K562 (cell line): ENCODE measurements around the gene PRKG1. TPM values are rescaled to one million over a fixed set of nuclear protein-coding genes. Genes with fewer than 3 reads are reported as not detected.

Experiments
- ATAC-seq: fragments of 200-7000 bp; cut with Tn5 transposase; 3 replicates; pipeline ENCODE4 v1.9.1; 2020; ENCODE audit warnings: moderate library complexity
- BruUV-seq: library from RNA; stranded (reverse); fragments of 400-500 nt; replicated peaks from 2 replicates; lab custom pipeline; 2021; lab: Mats Ljungman, UMichigan
- CTCF ChIA-PET: fragments of 300-600 bp; formaldehyde crosslinking; extraction: SDS; loops from one replicate; lab custom pipeline; 2021; ENCODE audit warnings: low intra/inter-chr PET ratio; lab: Yijun Ruan, JAX
- POLR2A ChIA-PET: fragments of 300-600, 350-650 bp; sonication (Branson Sonifier 250); formaldehyde crosslinking; extraction: SDS; loops from one replicate; lab custom pipeline; 2021; ENCODE audit warnings: antibody characterized with exemption, inconsistent platforms; lab: Yijun Ruan, JAX
- DNase-seq, 4 experiments: peaks; one replicate each; pipeline versions ENCODE4 v3.0.0 to v3.0.0-alpha.2; 2011 to 2018; ENCODE audit warnings: low spot score in 3 of 4, mixed read lengths in 3 of 4; ENCODE audit errors: extremely low read depth in 1 of 4
- FAIRE-seq: peaks from 2 replicates; lab custom pipeline; 2011; peaks lifted over from hg19 to GRCh38; lab: Jason Lieb, UNC
- H2AFZ ChIP-seq: 2 replicates; pipeline ENCODE4 v1.6.0; 2011; ENCODE audit warnings: low read depth, low read length, control low read depth, inconsistent platforms
- H3K27ac ChIP-seq: fragments of 200-600 bp; 3 replicates; pipeline ENCODE4 v1.8.0; 2011; ENCODE audit warnings: low read depth, mild to moderate bottlenecking, control low read depth, inconsistent platforms, low read length, moderate library complexity, mixed read lengths; ENCODE audit errors: extremely low read depth
- H3K27me3 ChIP-seq, 2 experiments: fragments of 300-600 bp in 1 of 2; 2 replicates in 1 of 2; 3 replicates in 1 of 2; pipeline versions ENCODE4 v1.6.0 to v1.8.0; 2011; ENCODE audit warnings: inconsistent platforms in 2 of 2, low read length in 2 of 2, mild to moderate bottlenecking in 1 of 2, mixed read lengths in 1 of 2, moderate library complexity in 1 of 2; ENCODE audit not compliant: control insufficient read depth in 2 of 2, insufficient read depth in 2 of 2
- H3K36me3 ChIP-seq: fragments of 300-600 bp; 3 replicates; pipeline ENCODE4 v1.8.0; 2011; ENCODE audit warnings: mild to moderate bottlenecking, low read length, inconsistent platforms; ENCODE audit not compliant: control insufficient read depth, insufficient read depth
- H3K4me1 ChIP-seq, 2 experiments: fragments of 200-600 bp in 1 of 2; replicated peaks in 1 of 2; 2 replicates in 1 of 2; 3 replicates in 1 of 2; pipeline versions ENCODE4 v1.5.1 to v1.8.0; 2011; ENCODE audit warnings: inconsistent platforms in 2 of 2, low read length in 2 of 2, mild to moderate bottlenecking in 1 of 2, mixed read lengths in 1 of 2, moderate library complexity in 1 of 2; ENCODE audit not compliant: control insufficient read depth in 2 of 2, insufficient read depth in 2 of 2
- H3K4me2 ChIP-seq: 2 replicates; pipeline ENCODE4 v1.6.1; 2011; ENCODE audit warnings: low read length, control low read depth, inconsistent platforms, mixed read lengths; ENCODE audit not compliant: insufficient read depth
- H3K4me3 ChIP-seq: fragments of 200-600 bp; sonication (generic), shearing (Covaris generic); 2 replicates; pipeline ENCODE4 v1.5.1; 2016; ENCODE audit warnings: control low read depth, inconsistent platforms
- H3K79me2 ChIP-seq: fragments of 200-600 bp; 3 replicates; pipeline ENCODE4 v1.8.0; 2011; ENCODE audit warnings: low read length, inconsistent platforms; ENCODE audit not compliant: control insufficient read depth, insufficient read depth
- H3K9ac ChIP-seq, 2 experiments: 2 replicates each; pipeline versions ENCODE4 v1.6.0 to v1.6.1; 2011; ENCODE audit warnings: low read depth in 2 of 2, low read length in 2 of 2, control low read depth in 1 of 2, inconsistent platforms in 1 of 2, mild to moderate bottlenecking in 1 of 2, mixed read lengths in 1 of 2; ENCODE audit not compliant: insufficient read depth in 1 of 2
- H3K9me1 ChIP-seq: one replicate; pipeline ENCODE4 v1.6.0; 2011; ENCODE audit warnings: inconsistent platforms, mild to moderate bottlenecking, low read length, moderate library complexity; ENCODE audit not compliant: control insufficient read depth, insufficient read depth
- H3K9me3 ChIP-seq: replicated peaks from 2 replicates; pipeline ENCODE4 v1.5.1; 2011; ENCODE audit warnings: low read depth, low read length, inconsistent platforms; ENCODE audit not compliant: control insufficient read depth, insufficient read depth
- H4K20me1 ChIP-seq: replicated peaks from 2 replicates; pipeline ENCODE4 v1.6.1; 2011; ENCODE audit warnings: low read length, inconsistent platforms, mixed read lengths; ENCODE audit not compliant: control insufficient read depth, insufficient read depth
- HDGF ChIP-seq: fragments of 450-650 bp; IDR thresholded peaks from 2 replicates; pipeline ENCODE4 v1.6.1; 2016
- MAFK ChIP-seq: IDR thresholded peaks from 2 replicates; pipeline ENCODE4 v1.6.1; 2011; ENCODE audit warnings: low read length, improper control_type of control experiment
- NFXL1 ChIP-seq: fragments of 450-650 bp; formaldehyde crosslinking; IDR thresholded peaks from 2 replicates; pipeline ENCODE4 v1.4.0; 2021; ENCODE audit warnings: mild to moderate bottlenecking
- PCBP2 ChIP-seq: fragments of 200-400 bp; formaldehyde crosslinking; IDR thresholded peaks from 2 replicates; pipeline ENCODE4 v1.6.1; 2018; ENCODE audit warnings: low read length, low read depth, mild to moderate bottlenecking, moderate library complexity; ENCODE audit not compliant: poor library complexity, severe bottlenecking
- POLR2A ChIP-seq: fragments of 450-650 bp; conservative IDR thresholded peaks from 2 replicates; pipeline ENCODE4 v1.6.1; 2016
- RFX5 ChIP-seq: IDR thresholded peaks from 2 replicates; pipeline ENCODE4 v1.6.1; 2011; ENCODE audit warnings: low read depth, mild to moderate bottlenecking, improper control_type of control experiment, low read length
- ZNF518B ChIP-seq: fragments of 250-450 bp; sonication (Bioruptor Pico); IDR thresholded peaks from 2 replicates; pipeline ENCODE4 v1.5.0; 2021; ENCODE audit warnings: mild to moderate bottlenecking, moderate library complexity
- WGBS: fragments of 100-300 bp; shearing (Covaris generic); methylation state at CpG from one replicate; pipeline ENCODE4 v1.1.6; 2016; ENCODE audit warnings: low coverage, mixed read lengths; ENCODE audit not compliant: insufficient coverage; ENCODE audit errors: missing lambda C conversion rate; 5-methylcytosine and 5-hydroxymethylcytosine counted together
- in situ Hi-C: fragments of 300-500 bp; cut with MboI; formaldehyde crosslinking; loops from 4 replicates; pipeline ENCODE4 v1.15.0; 2018; ENCODE audit warnings: inconsistent platforms, mixed read lengths
- intact Hi-C: fragments of 100-400 bp; cut with micrococcal nuclease; formaldehyde crosslinking; loops from 2 replicates; pipeline ENCODE4 v1.14.2; 2022
- polyA plus RNA-seq, 8 experiments: library from polyadenylated mRNA; depleted of rRNA in 4 of 8; stranded (reverse) in 5 of 8; unstranded in 3 of 8; fragments of >200 nt; fragmentation: Nextera tagmentation in 2 of 8; fragmentation: Illumina TruSeq in 1 of 8; extraction: Ambion mirVana in 2 of 8; extraction: Trizol in 1 of 8; gene quantifications; 2 replicates each; pipeline versions ENCODE4 v1.2.1 to v1.2.3, GENCODE V29; 2011 to 2014; ENCODE audit warnings: inconsistent platforms in 1 of 8, missing spikeins in 1 of 8
- total RNA-seq, 7 experiments: library from RNA; depleted of rRNA in 6 of 7; stranded (reverse); fragments of >200 nt in 6 of 7; fragmentation: Illumina TruSeq in 2 of 7; extraction: Trizol in 2 of 7; gene quantifications; 2 replicates each; pipeline versions ENCODE4 v1.2.1 to v1.2.3, GENCODE V29; 2011 to 2021; ENCODE audit warnings: low replicate concordance in 1 of 7

Gene PRKG1
- total and polyA plus RNA-seq, 9 of the 15 experiments (the other 6 are each of a cell fraction or from before 2014, with no cell fraction given), result 0.22 TPM; not detected in 8

- Histone ChIP-seq H3K4me2 (no peak overlapping the region), H3K36me3 (no peaks in the 10 kb centered on the region), H3K79me2 (no peaks in the 10 kb centered on the region), H3K4me3 (no peak overlapping the region), H3K9me1 (no peaks in the 10 kb centered on the region), H2AFZ (no peak overlapping the region), H3K9me3 (no peaks in the 10 kb centered on the region), H3K27ac (no peak overlapping the region), H4K20me1 (no peaks in the 10 kb centered on the region), H3K9ac (no peak overlapping the region), H3K4me1 (no peaks in the 10 kb centered on the region), H3K27me3 (no peaks in the 10 kb centered on the region)
- DNase-seq, result no peak
- intact Hi-C loops (no loop called here), in situ Hi-C loops (no loop called here)
- ATAC-seq, result no peak
- POLR2A ChIA-PET, result no interaction called here
- WGBS, result 0% methylated on average over 4 of the region's 4 CpGs
- CTCF ChIA-PET, result no interaction called here
- no TSS peak for BruUV-seq
- no peak for TF ChIP-seq POLR2A
- FAIRE-seq, result no peak
Observed at GRCh38 chr10:51683031-51683691, 608.9 kb downstream of the PRKG1 start.

- no peak overlapping the region for H3K4me2 ChIP-seq
- no peak overlapping the region for H3K9ac ChIP-seq
- 3% methylated on average over 2 of the region's 2 CpGs for WGBS
- no peaks in the 10 kb centered on the region for H3K9me1 ChIP-seq
- no peak overlapping the region for H2AFZ ChIP-seq
- TF ChIP-seq RFX5 (no peak), HDGF (no peak), NFXL1 (CRISPR knock-in tag) (no peak), PCBP2 (no peak), MAFK (no peak), ZNF518B (CRISPR knock-in tag) (no peak)
- TF ChIP-seq, all 486 proteins: peak for 0
- H3K4me1 ChIP-seq, result no peaks in the 10 kb centered on the region
- H3K9me3 ChIP-seq, result no peaks in the 10 kb centered on the region
- no peak overlapping the region for H3K27ac ChIP-seq
- ATAC-seq, result no peak
- CTCF ChIA-PET, result no interaction called here
- POLR2A ChIA-PET, result no interaction called here
- H4K20me1 ChIP-seq, result no peaks in the 10 kb centered on the region
- no peaks in the 10 kb centered on the region for H3K27me3 ChIP-seq
- FAIRE-seq, result no peak
- DNase-seq, result no peak
- H3K4me3 ChIP-seq, result no peak overlapping the region
- no peaks in the 10 kb centered on the region for H3K79me2 ChIP-seq
- no TSS peak for BruUV-seq
- in situ Hi-C loops, result no loop called here
- no peaks in the 10 kb centered on the region for H3K36me3 ChIP-seq
- intact Hi-C loops, result no loop called here
Observed at GRCh38 chr10:51685768-51686167, 611.5 kb downstream of the PRKG1 start.
